Dedifferentiated amniotic fluid mesenchymal stem cell (primary cell): ENCODE measurements around the gene PFKFB3.

Experiments
- DNase-seq: peaks from one replicate; pipeline ENCODE4 v3.0.0-alpha.2; 2016; ENCODE audit errors: extremely low spot score

PFKFB3 gene

GRCh38 chr10:6300784-6301460 lies 98.2 kb downstream of the PFKFB3 start:
- no peak for DNase-seq

GRCh38 chr10:6301488-6302075 lies 98.8 kb downstream of the PFKFB3 start:
- DNase-seq = no peak
